ENCODE measurements around the gene DCLRE1C. TPM values are rescaled to one million over a fixed set of nuclear protein-coding genes. Genes with fewer than 3 reads are reported as not detected.

Gene DCLRE1C
- total and polyA plus RNA-seq, 8 donors = 1.8 to 7.0 (median 3.4) TPM

- Histone ChIP-seq H3K4me1 (no peaks in the 10 kb centered on the region), H3K4me3 (no peak overlapping the region), H3K9me3 (no peaks in the 10 kb centered on the region), H3K27ac (no peak overlapping the region), H3K27me3 (no peaks in the 10 kb centered on the region), H3K36me3 (peaks cover 0 to 20% (median 0%) of the 10 kb centered on the region in 3 donors)
- 96 to 98% methylated on average over 7 of the region's 7 CpGs for WGBS, 2 donors
- DNase-seq (no peak), FAIRE-seq (no peak), ATAC-seq (peak in 1 of 4 donors; percentile 41)
- intact Hi-C loops (cut with DNase I) = no loop called here
- no peak for TF ChIP-seq CTCF (IDR thresholded peaks at IDR 0.05)
Observed at GRCh38 chr10:14924013-14924412, 29.9 kb downstream of the DCLRE1C start.

- intact Hi-C loops (cut with DNase I) = no loop called here
- DNase-seq (no peak), ATAC-seq (no peak), FAIRE-seq (no peak)
- Histone ChIP-seq H3K9me3 (no peaks in the 10 kb centered on the region), H3K36me3 (peaks cover 6 to 24% (median 9%) of the 10 kb centered on the region in 3 donors), H3K4me1 (no peaks in the 10 kb centered on the region), H3K27ac (no peak overlapping the region), H3K27me3 (no peaks in the 10 kb centered on the region), H3K4me3 (no peak overlapping the region)
- WGBS, 2 donors = 89 to 92% methylated on average over 3 of the region's 3 CpGs
- no peak for TF ChIP-seq CTCF (IDR thresholded peaks at IDR 0.05)
Observed at GRCh38 chr10:14918964-14919363, 34.9 kb downstream of the DCLRE1C start.

GRCh38 chr10:14917827-14918226 lies 36.1 kb downstream of the DCLRE1C start:
- H3K27me3 ChIP-seq = no peaks in the 10 kb centered on the region
- 97 to 99% methylated on average over 3 of the region's 3 CpGs for WGBS, 2 donors

GRCh38 chr10:14916600-14916999 lies 37.3 kb downstream of the DCLRE1C start:
- DNase-seq (no peak), FAIRE-seq (no peak), ATAC-seq (no peak)
- H3K4me1 ChIP-seq = no peaks in the 10 kb centered on the region
- H3K4me3 ChIP-seq = no peak overlapping the region
- no peak for TF ChIP-seq CTCF (IDR thresholded peaks at IDR 0.05)
- peaks cover 6 to 20% (median 9%) of the 10 kb centered on the region in 3 donors for H3K36me3 ChIP-seq
- intact Hi-C loops (cut with DNase I) = no loop called here
- 98 to 100% methylated on average over 2 of the region's 2 CpGs for WGBS, 2 donors
- H3K27me3 ChIP-seq = no peaks in the 10 kb centered on the region
- no peaks in the 10 kb centered on the region for H3K9me3 ChIP-seq
- no peak overlapping the region for H3K27ac ChIP-seq

More at GRCh38 chr10:14917827-14918226, 36.1 kb downstream of the DCLRE1C start:
- no peak overlapping the region for H3K4me3 ChIP-seq
- H3K27ac ChIP-seq = no peak overlapping the region
- intact Hi-C loops (cut with DNase I) = no loop called here
- no peaks in the 10 kb centered on the region for H3K4me1 ChIP-seq
- no peak for FAIRE-seq
- TF ChIP-seq CTCF (IDR thresholded peaks at IDR 0.05) = no peak
- H3K36me3 ChIP-seq = peaks cover 6 to 24% (median 9%) of the 10 kb centered on the region in 3 donors
- ATAC-seq = no peak
- no peaks in the 10 kb centered on the region for H3K9me3 ChIP-seq
- DNase-seq = no peak

GRCh38 chr10:14911801-14912200 lies 42.1 kb downstream of the DCLRE1C start:
- WGBS, 2 donors = 82 to 97% methylated on average over 3 of the region's 3 CpGs

More at GRCh38 chr10:14911801-14912200, 42.1 kb downstream of the DCLRE1C start:
- ATAC-seq (no peak), FAIRE-seq (no peak), DNase-seq (no peak)
- H3K4me3 ChIP-seq = no peak overlapping the region
- H3K9me3 ChIP-seq = no peaks in the 10 kb centered on the region
- H3K27ac ChIP-seq = no peak overlapping the region
- TF ChIP-seq CTCF (IDR thresholded peaks at IDR 0.05) = no peak
- no peaks in the 10 kb centered on the region for H3K27me3 ChIP-seq
- no peaks in the 10 kb centered on the region for H3K4me1 ChIP-seq
- H3K36me3 ChIP-seq = peaks cover 0 to 5% (median 0%) of the 10 kb centered on the region in 3 donors
- intact Hi-C loops (cut with DNase I) = no loop called here

All from pancreas (tissue), 10 donors.